MM.1S (cell line): ENCODE measurements around the gene GABARAPL2.

ENCODE experiments used
- CTCF ChIP-seq: fragments of 300-600 bp; sonication (generic); IDR thresholded peaks from 2 replicates; pipeline ENCODE4 v1.5.1; 2016; ENCODE audit warnings: antibody characterized with exemption, low read length, mixed read lengths
- EZH2 ChIP-seq: fragments of 300-600 bp; sonication (generic); optimal IDR thresholded peaks from 2 replicates; pipeline ENCODE3; 2017; ENCODE audit warnings: low read depth, mild to moderate bottlenecking, antibody characterized with exemption, low read length, mixed read lengths

- TF ChIP-seq CTCF (no peak), EZH2 (no peak)
Measured at GRCh38 chr16:75535901-75536300, 30.3 kb upstream of the GABARAPL2 start, which contains the start of gene CHST5.
